Astrocyte of the hippocampus (primary cell): ENCODE measurements around the gene ZNF474.
A peak's percentile ranks its signal among the peaks of the same experiment; 100 is the strongest.

Experiments used
- DNase-seq: peaks from one replicate; pipeline ENCODE4 v3.0.0; 2011; ENCODE audit warnings: low read depth, low spot score

Gene ZNF474

GRCh38 chr5:122153230-122153629 lies 23.9 kb downstream of the ZNF474 start:
- DNase-seq: peak; percentile 60

DNA sequence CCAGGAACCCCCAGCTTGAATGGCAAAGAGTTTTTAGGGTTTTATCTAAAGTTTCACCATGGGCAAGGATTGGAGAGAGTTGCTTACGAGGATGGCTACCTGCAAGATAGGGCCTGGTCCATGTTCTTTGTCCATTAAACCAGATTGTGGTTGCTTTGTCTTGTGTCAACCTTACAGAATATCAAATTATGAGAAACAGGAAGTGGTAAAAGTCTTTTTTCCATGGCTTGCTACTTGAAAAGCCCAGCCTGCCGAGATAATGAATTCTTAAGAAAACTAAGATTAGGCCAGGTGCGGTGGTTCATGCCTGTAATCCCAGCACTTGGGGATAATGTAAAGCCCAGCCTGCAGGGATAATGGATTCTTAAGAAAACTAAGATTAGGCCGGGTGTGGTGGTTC lies 24.4 kb downstream of the ZNF474 start:
- no peak for DNase-seq

DNA sequence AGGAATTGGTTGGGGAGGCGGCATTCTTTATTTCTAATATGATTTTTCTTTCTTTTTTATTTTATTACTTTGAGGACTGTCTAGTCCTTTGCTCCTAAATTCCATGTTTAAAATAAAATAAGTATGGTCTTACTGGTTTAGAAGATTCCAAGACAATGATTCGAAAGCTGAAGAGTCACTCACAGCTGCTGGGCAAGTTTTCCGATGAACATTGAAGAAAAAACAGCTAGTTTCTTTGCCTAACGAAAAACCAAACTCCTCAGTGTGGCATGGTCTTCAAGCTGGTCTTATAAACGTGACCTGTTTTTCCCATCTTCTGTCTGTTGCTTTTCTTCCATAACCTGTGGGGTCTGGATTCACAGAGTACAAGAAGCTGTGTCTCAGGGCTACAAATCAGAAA lies 25.1 kb downstream of the ZNF474 start:
- no peak for DNase-seq

DNA sequence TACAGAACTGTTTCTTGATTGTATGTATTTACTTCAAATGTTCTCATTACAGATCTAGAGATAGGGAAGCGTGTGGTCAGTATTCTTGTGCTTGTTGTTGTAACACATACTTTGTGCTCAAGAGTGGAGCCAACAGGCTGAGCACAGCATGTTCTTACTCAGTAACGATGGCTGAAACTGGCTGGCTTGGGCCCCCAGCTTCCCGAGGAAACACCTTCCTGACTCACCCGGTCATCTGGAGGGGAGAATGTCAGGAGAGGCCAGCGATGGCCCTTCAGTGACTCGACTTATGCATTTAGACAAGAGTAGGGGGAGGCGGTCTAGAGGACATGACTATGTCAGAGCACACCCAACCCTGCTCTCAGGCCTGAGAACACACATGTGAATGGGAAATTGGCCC lies 25.6 kb downstream of the ZNF474 start:
- peak; percentile 88 for DNase-seq

DNA sequence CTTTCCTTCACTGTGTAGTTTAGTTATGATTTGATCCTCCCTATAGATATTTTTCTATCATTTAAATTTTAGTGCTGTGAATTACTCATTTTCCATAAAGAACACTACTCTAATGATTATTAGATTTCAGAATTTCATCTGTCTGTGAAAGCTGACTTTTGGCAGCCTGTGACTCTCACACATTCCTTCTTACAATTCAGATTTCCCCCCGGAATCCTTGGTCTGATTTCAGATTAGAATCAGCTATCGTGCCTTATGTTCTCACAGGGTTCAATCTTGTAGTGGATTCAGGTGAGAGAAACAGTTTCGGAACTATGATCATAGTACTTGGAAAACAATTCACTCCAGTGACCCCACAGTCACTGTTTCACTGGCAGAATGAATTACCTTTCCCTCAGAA lies 26.2 kb downstream of the ZNF474 start:
- no peak for DNase-seq

DNA sequence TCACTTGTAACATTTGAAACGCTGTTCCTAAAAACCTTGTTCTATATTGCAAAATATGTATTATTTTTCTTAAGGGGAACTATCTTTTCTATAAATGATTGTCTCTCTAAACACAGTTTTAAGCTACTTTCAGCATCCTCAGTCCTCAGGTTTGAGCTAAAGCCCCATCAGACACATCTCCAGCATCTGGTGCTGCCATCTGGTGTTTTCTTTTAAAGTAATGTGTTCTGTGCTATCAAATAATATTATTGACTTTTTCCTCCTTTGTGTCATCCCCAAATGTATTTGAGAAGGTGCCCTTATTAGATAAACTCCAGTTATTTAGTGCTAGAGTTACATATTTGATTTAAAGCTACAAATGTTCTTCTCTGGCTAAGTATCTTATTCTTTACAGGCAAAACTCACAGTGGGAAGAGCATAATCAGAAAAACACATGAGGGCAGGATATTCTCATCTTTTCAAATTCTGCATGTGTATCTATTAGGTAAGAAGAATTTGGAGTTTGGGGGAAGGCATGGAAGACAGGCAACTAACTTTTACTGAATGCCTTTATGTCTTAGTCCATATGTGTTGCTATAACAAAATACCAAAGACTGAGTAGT lies 27.5 kb downstream of the ZNF474 start:
- peak; percentile 76 for DNase-seq

GRCh38 chr5:122162100-122162638 lies 32.8 kb downstream of the ZNF474 start:
- DNase-seq: no peak

DNA sequence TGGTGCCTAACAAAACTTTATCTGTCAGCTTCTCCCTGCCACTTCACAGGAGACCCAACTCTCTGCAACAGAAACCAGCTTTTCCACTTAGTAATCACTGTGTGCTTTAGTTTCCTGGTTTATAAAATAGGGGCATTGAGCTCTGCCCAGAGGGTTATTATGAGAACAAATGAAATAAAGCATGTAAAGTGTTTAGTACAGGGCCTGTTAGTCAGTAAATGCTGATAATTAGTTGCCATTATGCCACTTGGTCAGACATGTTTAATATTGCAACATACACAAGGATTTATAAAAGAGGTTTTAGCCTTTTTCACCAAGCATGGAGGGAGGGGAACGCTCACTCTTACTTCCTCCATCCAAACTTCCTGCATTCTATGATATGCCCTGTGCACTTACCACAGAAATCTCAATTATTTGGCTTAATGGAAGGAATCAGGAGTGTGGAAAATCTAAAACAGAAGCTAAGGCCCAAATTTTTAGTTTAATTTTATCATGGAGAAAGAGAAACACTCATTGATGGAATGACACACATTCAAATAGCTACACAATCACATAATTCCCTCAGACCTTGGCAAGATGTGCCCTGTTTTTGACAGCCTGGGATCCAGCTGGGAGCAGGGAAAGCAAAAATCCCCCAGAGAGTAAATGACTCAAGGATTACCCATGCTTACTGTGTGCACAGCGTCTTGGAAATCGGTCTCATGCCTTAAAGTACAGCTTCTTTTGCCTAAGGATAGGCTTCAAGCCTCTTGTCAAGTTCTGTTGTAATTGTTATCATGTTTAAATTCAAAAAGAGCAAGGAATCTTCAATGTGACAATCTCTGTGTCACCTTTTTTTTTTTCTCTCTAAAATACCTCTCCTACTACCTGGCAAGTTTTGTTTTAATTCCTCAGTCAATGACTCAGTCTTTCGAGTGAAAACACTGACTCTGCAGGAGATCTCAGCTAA lies 34.0 kb downstream of the ZNF474 start:
- DNase-seq: peak; percentile 94

GRCh38 chr5:122164070-122164435 lies 34.7 kb downstream of the ZNF474 start:
- no peak for DNase-seq

GRCh38 chr5:122164831-122165558 lies 35.6 kb downstream of the ZNF474 start:
- no peak for DNase-seq

DNA sequence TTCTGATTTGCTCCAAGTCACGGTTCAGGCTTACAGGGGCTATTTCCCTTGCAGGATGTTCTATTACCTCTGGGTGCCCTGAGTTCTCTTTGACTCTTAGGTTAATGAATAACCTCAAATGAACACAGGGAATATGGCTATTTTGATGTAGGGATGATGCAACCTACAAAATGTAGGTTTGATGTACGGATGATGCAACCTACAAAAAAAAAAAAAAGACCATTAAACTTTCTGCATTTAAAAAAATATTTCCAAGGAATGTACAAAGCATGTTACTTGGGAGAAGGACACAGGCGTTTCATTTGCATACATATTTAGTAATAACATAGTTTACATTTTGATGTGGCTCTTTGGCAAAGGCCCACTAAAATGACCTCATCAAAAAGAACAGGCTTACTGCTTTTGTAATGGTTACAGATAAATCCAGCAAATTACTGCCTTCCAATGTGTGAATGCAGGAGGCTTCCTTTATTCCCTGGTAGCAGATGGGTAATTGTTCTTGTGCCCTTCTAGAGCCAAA lies 36.3 kb downstream of the ZNF474 start:
- DNase-seq: no peak

GRCh38 chr5:122169350-122170103 lies 40.2 kb downstream of the ZNF474 start:
- DNase-seq: no peak

DNA sequence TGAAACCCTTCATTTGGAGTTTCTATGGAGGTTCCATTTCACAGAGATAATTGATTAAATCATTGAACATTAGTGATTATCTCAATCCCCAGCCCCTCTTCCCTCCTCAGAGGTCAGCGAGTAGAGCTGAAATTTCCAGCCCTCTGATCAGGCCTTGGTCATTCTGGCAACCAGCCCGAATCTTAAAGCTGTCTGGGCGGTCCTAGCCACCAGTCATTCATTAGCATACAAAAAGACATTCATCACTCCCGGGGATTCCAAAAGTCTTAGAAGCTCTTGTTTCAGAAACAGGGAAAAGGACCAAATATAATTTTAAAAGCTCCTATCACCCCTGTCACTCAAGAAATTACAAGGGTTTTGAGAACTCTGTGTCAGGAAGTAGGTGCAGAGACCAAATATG lies 41.3 kb downstream of the ZNF474 start:
- DNase-seq: peak; percentile 85

DNA sequence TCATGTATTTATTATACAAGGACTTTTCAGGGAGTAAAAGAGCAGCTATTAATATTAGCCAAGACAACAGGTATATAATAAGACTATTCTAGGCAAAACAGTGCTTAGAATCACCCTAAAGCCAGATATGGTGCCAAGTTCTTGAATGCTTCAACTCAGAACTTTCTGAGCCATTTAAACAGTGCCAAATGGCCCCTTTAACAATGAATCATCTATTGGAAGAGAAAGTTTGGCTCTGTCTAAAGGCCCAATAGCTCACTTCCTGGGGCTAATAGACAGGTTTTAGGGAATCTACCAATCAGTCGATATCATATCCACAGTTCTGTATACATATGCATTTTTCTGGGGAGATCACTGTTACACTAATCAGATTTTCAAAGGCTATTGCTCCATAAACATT lies 42.9 kb downstream of the ZNF474 start:
- DNase-seq: no peak

DNA sequence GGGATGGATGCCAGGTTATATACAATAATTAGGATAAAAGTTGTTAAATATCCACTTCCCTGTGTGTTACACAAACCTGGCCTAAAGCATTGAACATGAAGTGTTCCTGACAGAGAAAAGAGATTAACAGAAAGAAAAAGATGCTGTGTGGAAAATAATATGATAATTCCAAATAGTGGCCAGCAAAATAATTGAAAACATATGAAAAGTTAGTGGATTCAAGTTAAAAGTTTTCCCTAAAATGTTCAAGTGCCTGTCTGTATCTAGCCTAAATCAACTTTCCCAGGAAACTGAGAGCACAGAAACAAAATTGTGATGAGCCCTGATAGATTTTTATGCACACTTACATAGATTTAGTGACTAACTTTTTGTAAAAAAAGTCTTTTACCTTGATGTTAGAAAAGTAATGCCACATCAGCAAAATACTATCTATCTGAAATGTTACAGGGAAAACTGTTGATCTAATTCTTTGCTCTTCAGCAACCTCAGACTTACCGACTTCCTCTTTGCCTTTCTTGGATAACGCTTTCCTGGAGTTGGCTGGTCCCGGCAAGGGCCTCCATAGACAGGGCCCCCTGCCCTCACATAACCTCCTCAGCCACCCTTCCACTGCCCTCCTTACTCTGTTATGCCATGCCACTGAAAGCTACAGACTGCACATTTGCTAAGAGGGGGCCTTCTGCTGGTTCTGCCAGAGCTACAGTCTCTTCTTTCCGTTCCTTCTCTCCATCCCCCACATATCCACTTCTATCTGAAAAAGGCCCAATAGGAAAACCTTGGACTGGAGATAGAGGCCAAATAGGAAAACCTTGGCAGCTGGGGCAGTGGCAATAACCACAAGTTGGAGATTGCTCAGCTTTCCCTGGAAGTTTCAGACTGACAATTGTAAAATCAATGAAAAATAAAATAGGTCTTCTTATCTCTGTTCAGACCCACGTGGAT lies 44.4 kb downstream of the ZNF474 start:
- no peak for DNase-seq

- no peak for DNase-seq
These were observed 45.7 kb downstream of the ZNF474 start for GRCh38 chr5:122175091-122175490.

GRCh38 chr5:122175852-122176251 lies 46.5 kb downstream of the ZNF474 start:
- no peak for DNase-seq

- DNase-seq: no peak
These were observed 47.8 kb downstream of the ZNF474 start for GRCh38 chr5:122177161-122177560.

- DNase-seq: no peak
These were observed 50.4 kb downstream of the ZNF474 start for GRCh38 chr5:122179701-122180100.

- DNase-seq: no peak
These were observed 50.9 kb downstream of the ZNF474 start for GRCh38 chr5:122180146-122180712.
